ENCODE results near the gene EIF4G2.

DNA sequence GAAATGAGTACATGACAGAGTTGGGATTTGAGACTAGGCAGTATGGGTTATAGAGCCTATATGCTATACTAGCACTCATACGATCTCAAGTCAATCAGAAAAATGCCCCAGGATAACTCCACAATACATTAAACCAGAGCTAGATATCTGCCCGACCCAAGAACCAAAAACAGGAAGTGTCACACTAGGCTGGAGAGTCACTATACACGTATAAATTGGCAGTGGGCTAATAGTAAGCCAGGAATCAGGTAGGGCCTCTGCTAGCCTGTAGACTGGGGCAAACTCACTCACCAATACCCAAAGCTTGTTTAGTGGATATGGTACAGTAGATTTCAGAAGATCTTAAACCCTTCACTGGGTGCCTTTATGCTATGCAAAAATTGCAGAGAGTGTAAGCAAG is 16.2 kb upstream of the EIF4G2 start:
- TF ChIP-seq, protein P1, sequence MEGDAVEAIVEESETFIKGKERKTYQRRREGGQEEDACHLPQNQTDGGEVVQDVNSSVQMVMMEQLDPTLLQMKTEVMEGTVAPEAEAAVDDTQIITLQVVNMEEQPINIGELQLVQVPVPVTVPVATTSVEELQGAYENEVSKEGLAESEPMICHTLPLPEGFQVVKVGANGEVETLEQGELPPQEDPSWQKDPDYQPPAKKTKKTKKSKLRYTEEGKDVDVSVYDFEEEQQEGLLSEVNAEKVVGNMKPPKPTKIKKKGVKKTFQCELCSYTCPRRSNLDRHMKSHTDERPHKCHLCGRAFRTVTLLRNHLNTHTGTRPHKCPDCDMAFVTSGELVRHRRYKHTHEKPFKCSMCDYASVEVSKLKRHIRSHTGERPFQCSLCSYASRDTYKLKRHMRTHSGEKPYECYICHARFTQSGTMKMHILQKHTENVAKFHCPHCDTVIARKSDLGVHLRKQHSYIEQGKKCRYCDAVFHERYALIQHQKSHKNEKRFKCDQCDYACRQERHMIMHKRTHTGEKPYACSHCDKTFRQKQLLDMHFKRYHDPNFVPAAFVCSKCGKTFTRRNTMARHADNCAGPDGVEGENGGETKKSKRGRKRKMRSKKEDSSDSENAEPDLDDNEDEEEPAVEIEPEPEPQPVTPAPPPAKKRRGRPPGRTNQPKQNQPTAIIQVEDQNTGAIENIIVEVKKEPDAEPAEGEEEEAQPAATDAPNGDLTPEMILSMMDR (IDR thresholded peaks at IDR 0.05 in 4 of 5, conservative IDR thresholded peaks at IDR 0.05 in 1 of 5) = no peak
- no peak for TF ChIP-seq POLR2A (IDR thresholded peaks at IDR 0.05)

All from gastrocnemius medialis (tissue), 4 donors.